Measurements from ENCODE around the gene RABGAP1.

Gene RABGAP1

DNA sequence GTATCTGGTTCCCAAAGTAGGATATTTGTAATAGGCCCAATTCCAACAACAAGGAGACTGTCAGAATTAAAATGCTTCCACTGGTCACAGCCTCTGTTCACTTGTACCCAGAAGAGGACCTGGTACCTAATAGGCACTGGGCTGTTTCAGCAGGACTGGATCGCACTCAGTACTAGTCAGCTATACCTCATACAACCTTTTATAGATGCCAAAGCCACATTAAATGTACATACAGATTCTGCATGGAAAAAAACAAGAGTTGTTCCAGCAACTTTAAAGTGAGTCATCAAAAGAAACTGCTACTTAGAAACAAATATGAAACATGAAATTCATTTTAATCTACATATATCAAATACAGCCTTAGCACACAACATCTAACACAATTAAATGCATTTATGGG is 180.1 kb downstream of the RABGAP1 start:
- TF ChIP-seq ZNF274 (IDR thresholded peaks at IDR 0.05; ENCODE audit: low read depth, low read length), result no peak
- H3K4me3 ChIP-seq (ENCODE audit: low read length), result no peak overlapping the region

- TF ChIP-seq ZNF274 (IDR thresholded peaks at IDR 0.05; ENCODE audit: low read depth, low read length), result no peak
- no peak overlapping the region for H3K4me3 ChIP-seq (ENCODE audit: low read length)
Observed at GRCh38 chr9:123121457-123121856, 180.6 kb downstream of the RABGAP1 start.

GRCh38 chr9:123127512-123128075 is 186.8 kb downstream of the RABGAP1 start:
- no peak overlapping the region for H3K4me3 ChIP-seq (ENCODE audit: low read length)
- no peak for TF ChIP-seq ZNF274 (IDR thresholded peaks at IDR 0.05; ENCODE audit: low read depth, low read length)

- TF ChIP-seq ZNF274 (IDR thresholded peaks at IDR 0.05; ENCODE audit: low read depth, low read length), result no peak
Observed at GRCh38 chr9:123128591-123128990, 187.8 kb downstream of the RABGAP1 start.

DNA sequence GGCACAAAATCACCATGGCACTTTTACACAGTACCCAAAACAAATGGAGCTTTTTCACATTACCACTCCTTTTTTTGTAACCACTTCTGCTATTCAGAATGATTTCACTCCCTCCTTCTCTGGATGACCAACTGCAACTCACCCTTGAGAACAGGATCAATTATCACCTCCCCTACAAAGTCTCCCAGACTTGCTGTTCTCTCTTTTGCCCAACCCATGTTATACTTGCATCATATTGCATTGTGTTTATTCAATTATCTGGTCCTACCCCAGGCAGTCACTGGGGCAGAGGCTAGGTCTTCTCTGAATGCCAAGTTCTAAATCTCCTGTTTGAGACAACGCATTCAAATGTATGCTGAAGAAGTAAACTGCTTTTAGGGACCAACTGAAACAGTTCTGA is 188.6 kb downstream of the RABGAP1 start:
- H3K4me3 ChIP-seq (ENCODE audit: low read length), result no peak overlapping the region
- TF ChIP-seq ZNF274 (IDR thresholded peaks at IDR 0.05; ENCODE audit: low read depth, low read length), result no peak

More at GRCh38 chr9:123128591-123128990, 187.8 kb downstream of the RABGAP1 start:
- no peak overlapping the region for H3K4me3 ChIP-seq (ENCODE audit: low read length)

GRCh38 chr9:123131258-123131657 is 190.4 kb downstream of the RABGAP1 start:
- no peak for TF ChIP-seq ZNF274 (IDR thresholded peaks at IDR 0.05; ENCODE audit: low read depth, low read length)
- no peak overlapping the region for H3K4me3 ChIP-seq (ENCODE audit: low read length)

- no peak overlapping the region for H3K4me3 ChIP-seq (ENCODE audit: low read length)
- no peak for TF ChIP-seq ZNF274 (IDR thresholded peaks at IDR 0.05; ENCODE audit: low read depth, low read length)
Observed at GRCh38 chr9:123131993-123132392, 191.2 kb downstream of the RABGAP1 start.

DNA sequence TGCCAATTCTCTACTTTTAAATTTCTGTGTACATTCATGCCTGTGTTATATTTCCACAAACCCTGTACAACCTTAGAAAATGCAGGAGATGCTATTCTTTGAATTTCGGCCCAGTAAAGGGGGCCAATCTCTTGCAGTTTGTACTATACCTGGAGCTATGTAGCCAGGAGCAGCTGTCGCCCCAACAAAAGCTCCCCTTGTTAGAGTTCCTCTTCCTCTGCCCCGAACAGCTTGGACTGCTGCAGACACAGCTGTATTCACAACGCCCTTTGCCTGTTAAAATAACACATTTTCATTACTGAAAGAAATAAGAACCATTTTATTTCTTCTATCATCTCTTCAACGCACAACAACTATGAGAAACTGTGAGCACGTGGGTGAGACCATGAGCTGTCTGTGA is 191.9 kb downstream of the RABGAP1 start:
- no peak overlapping the region for H3K4me3 ChIP-seq (ENCODE audit: low read length)
- TF ChIP-seq ZNF274 (IDR thresholded peaks at IDR 0.05; ENCODE audit: low read depth, low read length), result no peak

GRCh38 chr9:123135430-123135829 is 194.6 kb downstream of the RABGAP1 start:
- no peak overlapping the region for H3K4me3 ChIP-seq (ENCODE audit: low read length)
- no peak for TF ChIP-seq ZNF274 (IDR thresholded peaks at IDR 0.05; ENCODE audit: low read depth, low read length)

DNA sequence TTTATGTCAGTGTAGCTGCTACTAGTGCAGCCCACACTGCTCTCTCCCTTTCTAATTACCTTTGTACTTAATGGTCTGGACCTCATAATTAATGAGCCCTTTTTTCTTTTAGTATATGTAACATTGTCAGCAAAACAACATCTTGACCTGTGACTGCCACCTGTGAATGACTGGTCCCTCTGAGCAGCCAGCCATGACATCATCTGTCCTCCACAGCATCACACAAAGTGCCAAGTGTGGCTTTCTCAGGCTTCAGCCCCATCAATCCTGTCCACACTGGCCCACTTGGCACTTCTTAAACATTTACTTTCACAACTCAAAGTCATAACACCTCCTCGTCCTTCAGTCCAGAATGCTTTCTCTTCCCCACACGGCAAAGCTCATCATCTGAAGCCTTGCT is 197.3 kb downstream of the RABGAP1 start:
- H3K4me3 ChIP-seq (ENCODE audit: low read length), result no peak overlapping the region

DNA sequence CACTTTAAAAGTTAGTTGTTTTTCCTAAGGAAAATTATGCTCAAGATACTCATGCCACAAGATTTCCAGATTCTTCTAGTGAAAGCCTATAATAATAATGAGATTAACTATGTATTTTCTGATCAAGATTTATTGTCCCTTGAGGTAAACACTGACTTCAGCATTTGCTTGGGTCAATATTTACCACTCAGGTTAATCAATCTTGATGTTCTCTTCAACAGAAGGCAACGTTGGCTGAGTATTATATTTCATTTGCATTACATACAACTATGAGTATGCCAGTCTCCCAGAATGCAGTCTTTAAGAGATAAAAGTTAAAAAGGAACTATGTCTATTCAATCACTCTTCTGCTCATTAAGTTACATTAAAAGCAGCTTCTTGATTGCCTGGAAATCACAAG is 208.2 kb downstream of the RABGAP1 start:
- TF ChIP-seq ZNF274 (IDR thresholded peaks at IDR 0.05; ENCODE audit: low read depth, low read length), result no peak
- no peak overlapping the region for H3K4me3 ChIP-seq (ENCODE audit: low read length)

More for the DNA sequence above, 197.3 kb downstream of the RABGAP1 start:
- no peak for TF ChIP-seq ZNF274 (IDR thresholded peaks at IDR 0.05; ENCODE audit: low read depth, low read length)

DNA sequence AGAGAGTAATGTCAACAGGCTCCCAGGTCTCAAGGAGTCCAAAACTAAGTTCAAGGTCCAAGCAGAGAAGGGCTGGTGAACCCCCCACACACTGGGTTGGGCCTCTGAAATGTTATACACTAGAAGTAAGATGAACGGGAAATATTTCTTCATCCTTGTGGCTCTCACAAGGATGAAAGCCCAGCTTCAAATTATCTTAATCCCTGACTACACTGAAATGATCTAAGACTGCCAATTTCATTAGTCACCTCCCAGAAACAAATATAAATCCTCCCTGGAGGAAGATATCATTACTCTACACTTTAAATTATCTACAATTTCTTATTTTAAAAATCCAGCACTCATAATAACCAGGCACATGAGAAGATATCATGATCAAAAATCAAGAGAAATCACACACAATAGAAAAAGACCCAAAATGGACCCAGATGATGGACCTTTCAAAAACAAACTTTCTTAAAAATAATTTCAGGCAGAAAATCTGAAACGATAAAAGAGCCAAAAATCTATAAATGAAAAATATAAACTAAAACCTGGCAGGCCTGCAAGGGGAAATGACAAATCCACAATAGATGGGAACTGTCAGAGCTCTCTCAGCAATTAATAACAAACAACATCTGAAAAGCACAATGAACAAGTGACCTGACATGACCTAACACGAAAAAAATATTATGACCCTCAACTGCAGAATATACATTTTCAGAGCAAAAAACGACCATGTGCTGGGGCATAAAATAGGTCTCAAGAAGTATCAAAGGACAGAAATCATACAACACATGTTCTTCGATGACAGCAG is 210.1 kb downstream of the RABGAP1 start:
- H3K4me3 ChIP-seq (ENCODE audit: low read length), result no peak overlapping the region

More for the DNA sequence above, 210.1 kb downstream of the RABGAP1 start:
- TF ChIP-seq ZNF274 (IDR thresholded peaks at IDR 0.05; ENCODE audit: low read depth, low read length), result no peak
